Measurements from ENCODE around the gene ST8SIA2.

The ST8SIA2 gene, protein sequence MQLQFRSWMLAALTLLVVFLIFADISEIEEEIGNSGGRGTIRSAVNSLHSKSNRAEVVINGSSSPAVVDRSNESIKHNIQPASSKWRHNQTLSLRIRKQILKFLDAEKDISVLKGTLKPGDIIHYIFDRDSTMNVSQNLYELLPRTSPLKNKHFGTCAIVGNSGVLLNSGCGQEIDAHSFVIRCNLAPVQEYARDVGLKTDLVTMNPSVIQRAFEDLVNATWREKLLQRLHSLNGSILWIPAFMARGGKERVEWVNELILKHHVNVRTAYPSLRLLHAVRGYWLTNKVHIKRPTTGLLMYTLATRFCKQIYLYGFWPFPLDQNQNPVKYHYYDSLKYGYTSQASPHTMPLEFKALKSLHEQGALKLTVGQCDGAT

DNA sequence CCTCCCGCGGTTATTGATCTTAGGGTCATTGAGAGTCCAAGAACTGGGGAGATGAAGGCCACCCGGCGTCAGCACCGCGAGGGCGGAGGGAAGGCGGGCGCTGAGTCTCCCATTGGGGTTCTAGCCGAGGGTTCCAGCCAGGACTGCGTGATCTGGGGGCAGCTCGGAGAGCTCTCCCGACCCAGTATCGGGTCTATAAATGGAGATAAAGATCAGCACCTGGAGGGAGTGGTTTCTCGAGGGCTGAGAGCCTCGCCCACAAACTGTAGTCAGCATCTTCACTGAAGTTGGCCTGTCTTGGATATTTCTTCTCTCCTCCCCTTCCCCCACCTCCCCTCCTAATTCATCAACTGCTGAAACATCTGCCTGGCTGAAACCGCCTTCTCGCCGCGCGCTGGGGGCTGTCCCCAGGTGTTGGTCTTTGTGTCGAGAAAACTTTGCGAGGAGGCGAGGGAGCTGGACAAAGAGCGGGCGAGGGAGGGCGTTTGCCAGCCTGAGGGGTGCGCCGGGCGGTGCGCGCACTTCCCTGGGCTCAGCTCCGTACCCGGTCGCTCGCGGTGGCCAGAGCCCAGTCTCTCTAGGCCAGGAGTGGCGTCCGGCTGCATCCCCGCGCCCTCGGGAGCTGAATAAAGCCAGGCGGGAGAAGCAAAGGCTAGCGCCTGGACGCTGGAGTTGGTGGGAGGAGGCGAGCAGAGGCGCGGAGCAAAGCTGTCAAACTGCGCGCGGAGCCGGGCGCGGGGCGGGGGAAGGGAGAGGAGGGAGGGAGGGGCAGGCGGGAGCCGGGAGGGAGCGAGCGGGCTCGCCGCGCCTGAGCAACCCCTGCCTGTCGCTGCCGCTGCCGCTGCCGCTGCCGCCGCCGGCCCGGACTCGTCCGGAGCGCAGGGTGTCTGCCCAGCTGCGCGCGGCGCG lies at the start of gene ST8SIA2:
Gene ST8SIA2 (plus strand): TSS at position 811 of the 909 bp plus-strand sequence. CDS start 184 bp downstream, outside the sequence.
- DNase-seq = peak; percentile 93

DNA sequence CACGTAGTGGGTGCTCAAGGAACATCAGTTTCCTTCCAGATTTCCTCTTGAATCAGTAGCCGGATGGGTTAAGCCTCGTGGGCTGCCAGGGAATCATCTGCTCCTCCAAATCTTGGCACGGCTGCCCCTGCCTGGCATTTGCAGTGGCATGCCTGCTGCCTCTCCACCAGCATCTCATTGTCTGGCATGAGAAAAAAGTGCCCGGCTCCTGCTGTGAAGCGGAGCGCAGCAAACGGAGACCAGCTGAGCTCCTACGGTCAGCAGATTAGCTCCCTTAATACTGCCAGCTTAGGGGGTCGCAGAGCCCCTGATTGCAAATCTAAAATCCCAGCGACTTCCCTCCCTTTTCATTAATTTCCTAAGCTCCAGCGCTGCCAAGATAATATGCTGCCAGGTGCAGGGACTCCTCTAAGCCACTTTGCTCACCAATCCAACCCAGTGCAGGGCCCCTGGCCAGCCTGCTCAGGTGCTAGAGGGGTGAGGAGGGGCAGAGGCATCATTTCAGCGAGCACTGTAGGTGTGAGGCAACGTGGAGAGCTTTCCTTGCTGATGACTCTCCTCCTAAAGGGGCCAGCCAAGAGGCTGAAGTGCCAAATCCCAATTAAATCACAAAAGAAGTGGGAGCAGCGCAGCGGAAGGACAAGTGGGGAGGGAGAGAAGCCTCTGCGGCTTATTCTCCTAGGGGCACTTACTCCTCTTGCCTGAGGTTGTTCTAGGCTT lies 49.6 kb upstream of the ST8SIA2 start:
- DNase-seq = peak; percentile 70

DNA sequence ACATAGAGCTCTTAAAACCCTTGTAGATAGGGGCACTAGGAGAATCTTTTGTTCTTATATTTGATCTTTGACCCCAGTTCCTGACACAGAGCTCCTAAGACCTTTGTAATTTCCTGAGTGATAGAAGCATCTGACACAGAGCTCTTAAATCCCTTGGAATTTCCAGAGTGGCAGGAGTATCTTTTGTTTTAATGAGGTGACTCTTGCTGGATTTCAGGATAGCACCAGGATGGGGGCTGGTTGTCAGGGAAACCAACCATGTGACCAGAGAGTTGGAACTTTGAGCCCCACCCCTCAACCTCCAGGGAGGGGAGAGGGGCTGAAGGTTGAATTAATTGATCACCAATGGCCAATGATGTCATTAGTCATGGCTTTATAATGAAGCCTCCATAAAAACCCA lies 47.6 kb upstream of the ST8SIA2 start:
- DNase-seq = no peak

DNA sequence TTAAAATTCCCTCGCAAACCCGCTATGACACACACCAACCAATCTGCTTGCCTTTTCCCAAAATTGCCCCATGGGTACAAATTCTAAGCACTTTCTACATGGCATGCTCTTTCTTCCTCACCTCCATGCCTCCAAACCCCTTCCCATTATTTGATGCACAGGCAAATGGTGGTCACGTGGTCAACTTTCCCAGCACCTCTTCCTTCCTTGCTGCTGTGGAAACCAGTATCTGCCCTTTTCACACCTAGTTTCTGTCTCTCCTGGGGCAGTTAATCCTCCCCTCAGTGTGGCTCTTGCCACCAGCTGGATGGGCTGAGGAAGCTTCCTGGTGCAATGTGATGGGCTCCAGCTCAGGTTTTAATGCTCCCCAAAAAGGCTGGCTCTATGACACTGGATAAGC lies 38.4 kb upstream of the ST8SIA2 start:
- DNase-seq = no peak

DNA sequence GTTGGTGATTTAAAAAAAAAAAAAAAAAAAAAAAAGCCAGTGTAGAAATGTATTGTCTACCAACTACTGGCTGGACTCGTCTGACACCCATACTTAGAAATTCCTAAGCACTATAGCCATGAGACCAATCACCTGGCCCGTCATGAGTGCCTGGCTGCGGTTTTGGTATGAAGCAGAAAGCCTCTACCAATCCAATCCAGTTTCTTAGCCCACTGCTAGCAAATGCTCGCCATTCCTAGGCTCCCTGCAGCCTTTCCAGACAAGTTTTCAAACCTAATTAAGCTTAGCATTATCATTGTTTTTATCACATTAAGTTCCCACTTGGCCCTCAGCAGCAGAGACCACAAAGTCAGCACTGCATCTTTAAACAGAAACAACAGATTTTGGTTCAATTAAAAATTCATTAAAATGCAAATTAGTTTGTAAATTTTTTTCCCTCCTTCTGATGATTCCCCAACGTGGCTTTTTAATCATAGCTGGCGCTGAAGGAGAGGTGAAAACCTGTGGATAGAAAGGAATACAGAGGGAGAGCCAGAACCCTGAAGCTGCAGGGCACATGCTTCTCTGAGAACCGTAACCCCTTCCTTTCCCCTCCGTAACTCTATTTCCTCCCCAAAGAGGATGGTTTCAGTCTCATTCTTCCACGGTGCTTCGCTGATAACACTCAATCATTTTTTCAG lies 32.2 kb upstream of the ST8SIA2 start:
- no peak for DNase-seq

DNA sequence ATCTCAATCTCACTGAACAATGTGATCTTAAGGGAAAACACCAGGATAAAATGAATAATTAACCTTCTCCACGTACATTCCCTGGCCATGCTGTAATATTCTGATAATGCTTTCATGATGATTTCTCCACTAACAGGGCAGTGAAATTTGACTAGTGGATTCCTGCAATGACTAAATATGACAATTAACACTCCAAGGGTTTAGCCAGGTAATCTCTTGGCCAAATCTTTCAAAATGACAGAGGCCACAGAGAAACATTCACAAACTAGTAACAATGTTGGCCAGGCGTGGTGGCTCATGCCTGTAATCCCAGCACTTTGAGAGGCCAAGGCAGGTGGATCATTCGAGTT lies 31.7 kb upstream of the ST8SIA2 start:
- no peak for DNase-seq

DNA sequence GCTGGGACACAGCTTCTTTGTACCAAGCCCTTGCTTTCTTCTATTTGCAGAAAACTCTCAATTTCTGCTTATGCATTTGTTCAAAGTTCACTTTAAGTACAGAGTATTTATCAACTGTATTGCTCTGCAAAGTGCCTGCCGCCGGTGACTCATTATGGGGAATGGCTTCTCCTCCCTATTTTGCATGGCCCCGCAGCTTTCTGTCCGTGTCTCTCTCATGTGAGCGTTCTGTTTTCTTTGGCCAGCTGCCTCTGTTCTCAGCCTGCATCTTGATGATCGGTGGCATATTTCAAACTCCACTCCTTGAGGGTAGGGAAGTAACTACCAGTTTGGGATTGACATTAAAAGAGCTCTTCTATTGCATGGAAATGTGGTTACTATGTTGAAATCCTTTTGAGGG lies 28.6 kb upstream of the ST8SIA2 start:
- DNase-seq = no peak

DNA sequence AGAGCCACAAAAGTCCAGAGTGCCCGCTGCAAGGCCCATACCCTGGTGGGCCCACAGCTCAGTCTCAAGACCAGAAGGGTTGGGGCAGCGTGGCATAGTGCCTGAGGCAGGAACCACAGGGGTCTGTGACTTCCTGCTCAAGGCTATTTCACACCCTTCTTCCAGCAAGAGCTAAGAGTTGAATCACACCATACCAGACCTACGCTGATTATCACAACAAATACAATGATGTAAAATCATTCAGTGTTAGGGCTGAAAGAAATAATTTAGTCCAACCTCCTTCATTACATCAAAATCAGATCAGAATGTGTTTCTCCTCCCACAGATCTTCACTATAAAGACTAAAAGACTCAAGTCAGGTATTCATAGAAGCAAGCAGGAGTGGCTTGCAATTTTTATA lies 27.8 kb upstream of the ST8SIA2 start:
- DNase-seq = no peak

DNA sequence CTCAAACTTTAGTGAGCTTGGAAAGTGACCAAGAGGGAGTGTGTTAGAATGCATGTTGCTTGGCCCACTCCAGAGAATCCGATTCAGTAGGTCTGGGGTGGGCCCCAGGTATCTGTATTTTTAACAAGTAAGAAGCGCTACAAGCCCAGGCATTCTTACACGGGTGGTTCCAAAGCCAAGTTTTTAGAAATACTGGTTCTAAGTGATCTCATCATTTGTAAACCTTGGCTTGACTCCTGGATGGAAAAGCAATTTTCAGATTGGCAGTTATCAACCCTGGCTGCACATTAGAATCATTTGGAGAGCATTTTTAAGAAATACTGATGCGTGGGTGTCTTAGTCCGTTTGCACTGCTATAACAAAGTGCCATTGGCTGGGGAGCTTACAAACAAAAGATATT lies 27.3 kb upstream of the ST8SIA2 start:
- DNase-seq = no peak

DNA sequence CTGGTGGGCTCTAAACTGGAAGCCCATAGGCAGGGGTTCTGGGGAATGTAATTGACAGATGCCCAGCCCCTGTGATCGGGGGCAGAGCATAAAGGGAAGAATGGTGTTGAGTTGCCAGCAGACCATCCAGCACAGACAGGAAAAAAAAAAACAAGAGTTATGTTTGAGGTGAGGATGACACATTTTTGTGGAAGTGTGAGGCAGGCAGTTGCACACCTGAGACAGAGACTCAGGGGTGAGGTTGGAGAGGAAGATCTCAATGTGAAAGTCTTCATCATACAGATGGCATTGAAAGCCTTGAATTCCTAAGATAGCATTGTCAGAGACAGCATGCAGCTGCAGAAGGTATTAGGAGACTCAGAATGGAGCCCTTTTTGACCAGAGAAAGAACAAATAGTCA lies 18.6 kb upstream of the ST8SIA2 start:
- DNase-seq = no peak

DNA sequence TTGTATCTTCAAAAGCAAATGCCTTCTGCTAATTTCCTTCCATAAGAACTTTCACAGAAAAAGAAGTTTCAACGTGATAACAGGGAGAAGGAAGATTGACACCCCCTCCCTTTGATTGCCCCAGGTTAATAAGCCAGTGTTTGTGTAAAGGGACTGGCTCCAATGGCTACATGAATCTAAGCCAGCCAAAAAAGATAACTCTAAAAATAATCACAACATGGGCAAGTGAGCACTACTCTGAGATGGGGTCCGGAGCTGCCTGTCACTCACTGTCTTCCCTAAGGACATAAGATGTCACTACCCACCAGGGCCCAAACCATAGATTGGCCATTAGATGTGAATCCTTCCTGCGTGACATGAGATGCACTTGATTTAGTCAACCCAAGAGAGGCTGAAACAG lies 17.6 kb upstream of the ST8SIA2 start:
- DNase-seq = no peak

DNA sequence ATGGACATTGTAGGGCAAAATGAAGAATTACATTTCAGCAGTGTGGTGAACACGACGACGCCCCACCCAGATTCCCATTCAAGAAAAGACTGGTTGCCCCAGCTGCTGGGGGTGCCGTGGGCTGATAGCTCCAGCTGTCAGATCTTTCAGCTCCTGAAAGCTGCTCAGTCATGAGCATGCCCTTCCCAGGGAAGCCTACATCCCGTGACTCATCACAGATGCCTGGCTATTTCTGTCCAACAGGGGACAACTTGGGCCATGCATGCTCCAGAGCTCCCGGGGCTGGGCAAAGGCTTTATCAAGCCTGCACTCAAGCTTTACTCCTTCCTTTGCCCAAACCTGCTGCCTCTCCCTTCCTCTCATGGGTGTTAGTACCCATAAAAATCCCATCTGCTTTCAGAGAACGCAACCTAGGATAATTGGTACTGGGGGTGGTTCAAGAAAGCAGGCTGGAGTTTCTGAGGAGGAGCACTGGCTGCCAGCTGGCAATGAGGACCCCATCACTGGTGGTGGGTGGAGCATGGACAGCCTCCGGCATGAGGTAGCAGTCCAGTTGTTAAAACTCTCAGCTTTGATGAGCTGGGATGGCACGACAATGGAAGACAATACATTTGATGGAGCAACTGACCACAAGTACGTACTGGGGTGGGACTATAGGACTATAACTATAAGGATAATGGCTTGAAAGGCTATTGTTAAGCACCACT lies 16.4 kb upstream of the ST8SIA2 start:
- DNase-seq = no peak

DNA sequence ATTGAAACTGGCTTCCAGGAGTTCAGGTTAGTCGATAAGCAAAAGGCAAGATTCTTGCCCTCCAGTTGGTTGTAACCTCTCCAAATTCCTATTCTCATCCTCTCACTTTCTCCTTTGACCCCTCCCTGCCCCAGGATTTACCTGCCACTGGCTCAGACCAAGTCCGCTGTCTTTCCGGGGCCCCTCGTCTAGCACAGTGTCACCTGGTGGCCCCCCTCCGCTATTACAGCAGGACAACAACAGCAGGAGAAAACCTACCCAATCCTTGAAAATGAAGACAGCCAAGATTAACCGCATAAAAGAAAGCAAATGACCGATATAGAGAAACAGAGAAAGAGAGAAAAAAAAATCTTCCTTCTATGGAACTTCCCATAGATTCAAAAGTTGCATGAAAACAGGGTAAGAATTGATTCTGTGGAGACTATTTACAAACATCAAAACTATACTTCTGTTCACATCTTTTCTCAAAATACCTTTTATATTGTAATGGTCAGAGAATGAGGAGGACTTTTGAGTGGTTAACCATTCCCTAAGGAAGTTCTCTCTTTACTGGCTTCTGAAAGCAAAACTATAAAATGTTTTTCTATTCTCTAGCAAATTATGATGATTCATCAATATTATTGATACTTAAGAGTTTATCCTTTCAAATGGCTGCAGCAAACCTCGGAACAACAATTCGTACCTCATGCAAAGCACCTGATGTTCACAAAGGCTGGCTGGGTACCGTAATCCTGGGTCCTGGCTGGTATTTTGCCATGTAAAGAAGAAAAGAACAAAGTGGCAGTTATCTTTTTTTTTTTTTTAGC lies 10.0 kb upstream of the ST8SIA2 start:
- DNase-seq = peak; percentile 56

DNA sequence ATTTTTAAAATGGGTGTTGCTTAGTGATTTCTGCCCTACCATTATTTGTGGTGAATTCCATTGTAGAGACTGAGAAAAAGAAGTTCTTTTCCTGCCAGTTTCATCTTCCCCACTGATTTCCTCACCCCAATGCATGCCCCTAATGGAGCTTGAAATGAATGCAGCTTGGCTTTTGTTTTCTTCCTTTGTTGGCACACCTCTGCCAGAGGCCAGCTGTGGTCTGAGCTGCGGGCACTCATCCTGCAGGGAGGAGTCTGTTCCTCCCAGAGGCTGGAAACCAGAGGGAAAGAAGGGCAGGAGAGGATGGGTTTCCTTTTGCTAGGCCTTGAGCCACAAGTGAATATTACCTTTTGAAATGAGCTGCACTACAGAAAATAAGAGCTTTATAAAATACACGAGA lies 9.3 kb upstream of the ST8SIA2 start:
- no peak for DNase-seq

DNA sequence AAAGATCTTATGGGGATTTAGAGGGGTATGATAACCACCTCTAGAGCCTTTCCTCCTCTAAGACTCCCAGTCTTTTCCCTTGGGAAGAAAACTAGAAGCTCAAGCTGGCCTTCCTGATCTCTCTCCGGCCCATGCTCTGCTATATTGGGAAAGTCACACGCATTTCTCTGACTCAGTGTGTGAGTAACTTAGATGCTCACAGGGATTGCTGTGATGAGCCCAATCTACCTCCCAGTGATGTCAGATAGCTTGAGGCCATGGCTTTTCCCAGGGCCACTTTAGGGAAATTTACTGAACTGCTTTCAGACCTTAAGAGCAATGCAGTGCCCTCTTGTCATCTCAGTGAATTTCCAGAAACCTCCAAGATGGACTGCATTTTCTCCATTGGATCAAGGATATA lies 8.6 kb upstream of the ST8SIA2 start:
- DNase-seq = no peak

DNA sequence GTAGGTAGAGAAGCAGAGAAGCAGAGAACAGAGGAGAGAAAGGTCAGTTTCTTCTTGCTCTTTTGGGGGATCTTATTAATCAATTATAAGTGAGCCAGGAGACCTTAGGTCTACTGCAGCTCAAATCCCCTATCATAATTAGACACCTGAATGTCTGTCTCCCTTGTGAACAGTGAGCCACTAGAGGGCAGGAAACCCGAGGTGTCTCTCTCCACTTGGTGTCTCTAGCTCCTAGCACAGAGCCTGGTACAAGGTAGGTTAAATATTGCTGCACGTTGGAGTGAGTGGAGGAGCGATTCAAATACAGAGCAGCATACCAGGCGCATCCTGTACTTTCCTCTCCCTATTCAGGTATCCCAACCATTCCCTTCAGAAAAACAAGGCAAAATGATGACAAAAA lies 2.0 kb upstream of the ST8SIA2 start:
- peak; percentile 32 for DNase-seq

DNA sequence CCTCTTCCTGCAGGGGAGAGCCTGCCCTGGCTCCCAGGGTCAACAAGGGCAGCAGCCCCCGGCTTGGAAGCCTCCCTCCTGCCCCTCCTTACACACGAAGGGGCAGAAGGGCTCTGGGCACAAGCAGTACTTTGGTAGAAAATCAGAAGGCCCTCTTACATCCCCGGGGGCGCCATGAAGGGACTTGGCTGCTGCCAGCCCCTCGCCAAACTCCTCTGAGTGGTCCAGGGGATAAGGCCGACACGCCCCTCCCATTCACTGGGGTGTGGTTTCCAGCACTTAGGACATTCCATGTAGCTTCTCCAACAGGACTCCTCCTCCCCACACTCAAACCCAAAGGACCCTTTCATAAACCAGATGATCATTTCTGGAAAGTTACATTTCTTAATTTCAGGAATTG lies 1.2 kb upstream of the ST8SIA2 start:
- peak; percentile 51 for DNase-seq

DNA sequence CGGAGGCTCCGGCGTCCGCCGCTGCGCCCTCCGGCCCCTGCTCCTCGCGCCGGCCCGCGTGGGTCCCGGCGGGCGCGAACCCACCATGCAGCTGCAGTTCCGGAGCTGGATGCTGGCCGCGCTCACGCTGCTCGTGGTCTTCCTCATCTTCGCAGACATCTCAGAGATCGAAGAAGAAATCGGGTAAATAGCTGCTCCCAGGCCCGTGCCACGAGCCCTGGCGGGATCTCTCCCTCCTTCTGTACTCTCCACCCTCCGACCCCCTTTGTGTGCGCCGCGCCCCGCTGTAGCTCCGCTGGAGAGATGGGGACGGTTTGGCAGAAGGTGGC lies 263 bp downstream of the ST8SIA2 start:
- peak; percentile 86 for DNase-seq

DNA sequence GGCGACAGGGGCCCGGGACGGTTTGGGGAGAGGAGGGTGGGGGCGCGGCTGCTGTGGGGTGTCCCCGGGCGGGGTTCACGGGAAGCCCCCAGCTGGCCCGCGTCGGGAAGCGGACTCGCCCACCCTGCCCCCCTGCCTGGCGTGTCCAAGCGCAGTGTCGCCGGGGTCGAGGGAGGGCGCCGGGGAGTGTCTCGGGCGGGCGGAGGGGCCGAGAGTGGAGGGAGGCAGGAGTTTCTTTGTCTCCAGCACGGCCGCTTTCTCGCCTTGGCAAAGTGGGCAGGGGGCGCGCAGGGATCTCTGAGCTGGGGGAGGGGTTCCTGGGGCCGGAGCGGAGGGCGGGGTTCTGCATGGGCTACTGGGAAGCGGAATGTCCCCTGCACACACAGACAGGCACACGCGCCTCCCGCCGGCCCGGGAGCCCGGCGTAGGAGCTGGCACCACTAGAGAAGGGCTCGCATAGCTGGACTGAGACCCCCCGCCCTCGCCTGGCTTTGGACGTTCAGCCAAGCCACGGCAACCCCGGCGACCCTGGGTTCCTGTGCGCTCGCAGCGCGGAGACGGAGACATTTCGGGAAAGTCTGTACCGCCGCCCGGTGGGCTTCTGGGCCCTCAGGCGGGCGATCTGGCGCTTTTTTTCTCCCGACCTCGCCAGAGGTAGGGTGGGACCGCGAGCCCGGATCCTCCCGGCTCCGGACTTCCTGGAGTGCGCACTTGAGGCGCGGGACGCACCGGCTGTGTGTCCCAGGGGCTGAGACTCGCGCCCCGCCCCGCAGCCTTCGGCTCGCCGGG lies 822 bp downstream of the ST8SIA2 start:
- peak; percentile 95 for DNase-seq

DNA sequence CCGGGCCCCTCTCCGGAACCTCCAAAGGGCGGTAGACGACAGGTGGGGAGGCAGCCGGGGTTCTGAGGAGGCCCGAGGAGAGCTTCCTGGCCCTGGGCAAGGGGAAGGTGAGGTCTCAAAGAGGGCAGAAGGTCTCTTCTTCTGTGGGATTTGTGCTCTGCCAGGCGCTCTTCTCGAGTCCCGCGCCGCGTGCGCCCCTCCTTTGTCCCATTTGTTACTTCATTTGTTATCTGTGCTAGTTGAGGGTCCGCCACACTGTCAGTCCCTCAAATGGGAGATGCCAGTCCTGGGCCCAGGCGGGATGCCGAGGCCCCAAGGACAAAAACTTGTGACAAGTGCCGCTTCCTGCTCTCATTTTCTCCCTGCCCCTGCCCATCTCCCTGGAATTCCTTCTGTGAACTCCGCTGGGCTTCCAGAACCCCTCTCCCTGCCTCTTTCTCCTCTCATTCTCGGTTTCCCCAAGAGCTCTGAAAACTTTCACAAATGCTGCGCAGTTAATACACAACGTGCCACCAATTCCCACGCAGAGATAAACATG lies 1.5 kb downstream of the ST8SIA2 start:
- DNase-seq = no peak
